Measurements from ENCODE around the gene SLC34A3. TPM values are rescaled to one million over a fixed set of nuclear protein-coding genes. Genes with fewer than 3 reads are reported as not detected.

The SLC34A3 gene
- polyA plus RNA-seq (ENCODE audit: insufficient read length in 4 of 4): 10 to 100 TPM in 1 of 4 donors, 1 to 10 TPM in 3; 4.7 to 11.9 (median 7.3) TPM

DNA sequence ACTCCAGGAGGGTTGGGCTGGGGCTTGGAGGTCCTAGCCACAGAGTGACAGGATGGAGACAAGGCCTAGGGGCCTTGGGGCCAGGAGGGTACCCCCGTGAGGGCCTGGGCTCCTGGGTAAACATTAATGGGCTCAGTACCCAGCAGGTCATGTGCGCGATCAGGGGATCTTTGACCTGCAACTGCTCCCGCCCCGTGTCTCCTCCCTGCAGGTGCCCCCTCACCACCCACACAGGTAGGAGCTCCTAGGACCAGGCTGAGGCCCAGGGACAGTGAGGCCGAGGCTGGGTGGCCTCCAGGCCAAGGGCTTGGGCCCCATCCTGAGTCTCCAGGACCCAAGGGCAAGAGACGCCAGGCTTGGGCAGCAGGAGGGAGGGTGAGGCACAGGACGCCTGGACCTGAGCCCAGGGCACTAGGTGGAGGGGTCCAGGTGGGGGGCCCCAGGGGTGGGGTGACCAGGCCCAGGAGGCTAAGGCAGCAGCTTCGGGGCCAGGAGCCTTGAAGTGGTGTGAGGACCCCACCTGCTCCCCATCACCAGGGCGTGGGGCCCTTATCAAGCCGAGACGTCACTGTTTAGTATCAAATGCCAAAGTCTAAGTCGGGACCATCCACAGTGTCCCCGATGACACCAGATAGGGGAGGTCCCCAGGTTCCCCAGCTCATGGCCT, at the start of gene SLC34A3:
Gene SLC34A3 (plus strand): TSS at position 197 of the 667 bp plus-strand sequence. CDS start 802 bp downstream, outside the sequence.
- DNase-seq (ENCODE audit: low read depth in 4 of 4, low spot score in 3 of 4): no peak

- DNase-seq (ENCODE audit: low read depth in 4 of 4, low spot score in 3 of 4): no peak
Observed at GRCh38 chr9:137181680-137182079, 49.0 kb upstream of the SLC34A3 start.

DNA sequence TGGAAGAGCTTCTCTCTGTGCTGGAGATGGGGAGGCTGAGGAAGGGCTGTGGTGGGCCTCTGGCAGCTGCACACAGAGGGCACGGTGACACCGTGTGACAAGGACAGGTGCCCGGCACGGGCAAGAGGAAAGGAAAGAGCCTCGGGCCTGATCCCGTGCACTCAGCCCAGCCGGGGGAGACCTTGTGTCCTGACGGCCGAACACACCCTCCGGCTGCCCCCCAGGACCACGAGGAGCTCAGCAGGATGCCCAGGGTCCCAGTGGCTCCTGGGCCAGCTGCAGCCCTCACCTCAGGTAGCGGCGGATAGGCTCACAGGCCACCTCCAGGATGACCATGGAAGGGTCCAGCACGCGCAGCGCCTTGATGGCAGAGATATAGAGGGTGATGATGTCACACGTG, 47.9 kb upstream of the SLC34A3 start:
- no peak for DNase-seq (ENCODE audit: low read depth in 4 of 4, low spot score in 3 of 4)

- DNase-seq (ENCODE audit: low read depth in 4 of 4, low spot score in 3 of 4): no peak
Observed at GRCh38 chr9:137183980-137184595, 46.6 kb upstream of the SLC34A3 start.

DNA sequence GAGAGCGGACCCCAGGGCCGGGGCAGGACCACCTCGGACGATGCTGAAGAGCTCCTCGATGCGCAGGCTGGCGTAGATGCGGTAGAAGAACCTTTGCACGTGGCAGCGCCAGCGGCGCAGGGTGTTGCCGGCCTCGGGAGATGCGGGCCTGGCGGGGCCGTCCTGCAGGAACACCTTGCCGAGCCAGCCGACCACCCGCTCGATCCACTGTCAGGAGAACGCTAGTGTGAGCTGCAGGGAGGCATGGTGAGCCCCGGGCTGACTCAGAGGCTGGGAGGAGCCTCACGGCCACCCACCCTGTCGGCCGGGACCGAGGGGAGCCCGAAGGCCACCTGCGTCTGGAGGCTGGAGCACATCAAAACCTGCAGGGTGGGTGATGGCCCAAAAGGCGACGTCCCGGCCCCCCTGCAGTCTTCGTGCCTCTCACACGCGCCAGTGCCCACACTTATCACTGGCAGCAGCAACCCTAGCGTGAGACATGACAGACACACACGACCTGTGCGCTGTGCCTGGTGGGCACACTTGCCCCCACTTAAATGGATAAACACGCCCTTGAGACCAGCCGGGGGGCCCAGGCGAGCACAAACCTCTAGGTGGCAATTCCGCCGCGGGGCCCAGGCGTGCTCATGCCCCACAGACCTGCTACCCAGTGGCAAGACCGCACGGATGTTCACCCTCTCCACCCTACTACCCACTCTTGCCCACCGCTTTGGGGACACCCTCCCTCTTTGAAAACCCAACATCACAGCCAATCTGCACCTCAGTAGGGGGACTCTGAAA, 45.6 kb upstream of the SLC34A3 start:
- no peak for DNase-seq (ENCODE audit: low read depth in 4 of 4, low spot score in 3 of 4)

GRCh38 chr9:137185921-137186320, 44.8 kb upstream of the SLC34A3 start:
- no peak for DNase-seq (ENCODE audit: low read depth in 4 of 4, low spot score in 3 of 4)

GRCh38 chr9:137186385-137186784, 44.3 kb upstream of the SLC34A3 start:
- no peak for DNase-seq (ENCODE audit: low read depth in 4 of 4, low spot score in 3 of 4)

DNA sequence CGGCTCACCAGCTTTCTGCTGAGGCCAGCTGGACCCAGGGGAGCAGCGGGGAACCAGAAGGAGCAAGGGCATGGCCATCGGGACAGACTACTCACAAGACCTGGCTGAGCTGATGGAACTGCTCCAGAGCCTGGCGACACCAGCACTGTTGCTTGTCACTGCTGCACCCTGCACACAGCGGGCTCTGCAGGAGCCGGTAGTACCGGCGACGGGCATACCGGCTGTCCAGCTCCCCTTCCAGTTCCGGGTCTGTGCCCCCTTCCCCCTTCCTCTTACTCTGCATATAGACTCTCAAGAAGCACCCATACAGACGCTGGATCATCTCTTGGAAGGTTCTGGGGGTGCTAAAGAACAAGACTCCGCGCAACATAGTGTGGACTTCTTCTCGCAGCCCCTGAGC, 43.3 kb upstream of the SLC34A3 start:
- no peak for DNase-seq (ENCODE audit: low read depth in 4 of 4, low spot score in 3 of 4)

GRCh38 chr9:137188086-137188489, 42.6 kb upstream of the SLC34A3 start:
- no peak for DNase-seq (ENCODE audit: low read depth in 4 of 4, low spot score in 3 of 4)

GRCh38 chr9:137188490-137189296, 42.0 kb upstream of the SLC34A3 start, which contains the start of the genes ANAPC2 and SSNA1:
TSS of gene ANAPC2 (minus strand) at chr9:137188560. CDS start at chr9:137188532, 28 bp downstream.
TSS of gene SSNA1 (plus strand) at chr9:137188676. CDS start at chr9:137188727, 51 bp downstream.
- DNase-seq (ENCODE audit: low read depth in 4 of 4, low spot score in 3 of 4): peak; percentile 89 to 98 (median 92)

DNA sequence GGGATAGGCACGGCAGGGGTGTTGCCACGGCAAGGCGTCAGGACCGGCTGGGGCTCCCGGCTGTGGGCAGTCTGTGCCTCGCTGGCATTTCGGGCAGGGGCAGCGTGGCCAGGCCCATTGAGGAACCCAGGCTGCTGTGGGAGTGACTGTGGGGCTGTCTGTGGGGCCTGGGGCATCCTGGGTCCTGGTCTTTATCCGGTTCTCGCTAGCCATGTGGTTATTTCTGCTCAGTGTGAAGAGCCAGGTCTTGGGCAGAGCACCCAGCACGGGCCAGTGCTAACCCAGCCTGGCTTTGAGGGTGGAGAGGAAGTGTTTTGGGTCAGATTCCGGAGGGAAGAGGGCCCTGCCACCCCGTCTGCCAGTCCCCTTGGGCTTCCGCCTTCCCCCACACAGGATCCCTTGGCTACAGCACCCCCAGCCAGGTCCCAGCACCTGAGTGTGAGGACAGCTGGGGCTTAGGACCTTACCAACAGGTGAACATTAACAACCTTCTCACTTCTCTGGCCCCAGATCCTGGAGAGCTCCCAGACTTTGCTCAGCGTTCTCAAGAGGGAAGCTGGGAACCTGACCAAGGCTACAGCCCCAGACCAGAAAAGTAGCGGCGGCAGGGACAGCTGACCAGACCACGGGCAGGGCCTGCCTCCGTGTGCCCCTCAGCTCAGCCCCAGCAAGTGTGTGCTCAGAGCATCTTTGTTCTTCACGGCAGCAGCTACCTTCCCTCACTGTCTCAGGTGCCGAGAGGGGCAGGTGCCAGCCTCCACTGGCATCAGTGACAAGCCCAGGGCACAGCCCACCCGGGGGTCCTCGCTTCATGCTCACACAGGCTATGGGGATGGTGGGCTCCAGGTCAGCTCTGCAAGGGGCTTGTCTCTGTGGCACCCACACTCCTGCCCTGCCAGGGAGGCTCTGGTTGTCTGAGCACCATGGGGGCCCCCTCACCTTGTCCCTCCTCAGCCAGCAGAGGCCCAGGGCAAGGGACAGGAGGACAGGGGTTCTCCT, 41.1 kb upstream of the SLC34A3 start:
- no peak for DNase-seq (ENCODE audit: low read depth in 4 of 4, low spot score in 3 of 4)

DNA sequence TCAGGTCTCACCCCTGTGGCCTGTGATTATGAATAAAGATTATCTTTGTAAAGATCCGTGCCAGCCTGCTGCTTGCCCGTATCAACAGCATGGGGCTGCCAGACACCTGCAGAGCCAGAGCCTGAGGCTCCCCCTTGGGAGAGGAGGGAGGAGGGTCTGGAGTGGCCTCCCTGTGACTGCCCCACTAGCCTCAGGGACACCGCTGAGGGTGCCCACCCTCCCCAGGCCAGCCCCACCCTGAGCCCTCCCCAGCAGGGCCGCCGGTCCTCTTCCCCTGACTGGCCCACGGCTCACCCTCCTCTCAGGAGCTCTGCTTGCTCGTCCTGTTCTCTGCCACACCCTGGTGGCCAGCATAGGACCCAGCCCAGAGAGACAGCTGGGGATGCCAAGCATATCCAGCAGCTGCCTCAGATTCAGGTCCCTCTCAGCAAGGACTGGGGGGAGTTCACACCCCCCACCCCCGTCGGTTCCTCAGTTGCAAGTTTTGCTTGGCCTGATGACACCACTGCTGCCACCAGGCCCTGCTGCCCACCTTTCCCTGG, 40.3 kb upstream of the SLC34A3 start:
- no peak for DNase-seq (ENCODE audit: low read depth in 4 of 4, low spot score in 3 of 4)

- no peak for DNase-seq (ENCODE audit: low read depth in 4 of 4, low spot score in 3 of 4)
Observed at GRCh38 chr9:137191245-137191644, 39.5 kb upstream of the SLC34A3 start.

DNA sequence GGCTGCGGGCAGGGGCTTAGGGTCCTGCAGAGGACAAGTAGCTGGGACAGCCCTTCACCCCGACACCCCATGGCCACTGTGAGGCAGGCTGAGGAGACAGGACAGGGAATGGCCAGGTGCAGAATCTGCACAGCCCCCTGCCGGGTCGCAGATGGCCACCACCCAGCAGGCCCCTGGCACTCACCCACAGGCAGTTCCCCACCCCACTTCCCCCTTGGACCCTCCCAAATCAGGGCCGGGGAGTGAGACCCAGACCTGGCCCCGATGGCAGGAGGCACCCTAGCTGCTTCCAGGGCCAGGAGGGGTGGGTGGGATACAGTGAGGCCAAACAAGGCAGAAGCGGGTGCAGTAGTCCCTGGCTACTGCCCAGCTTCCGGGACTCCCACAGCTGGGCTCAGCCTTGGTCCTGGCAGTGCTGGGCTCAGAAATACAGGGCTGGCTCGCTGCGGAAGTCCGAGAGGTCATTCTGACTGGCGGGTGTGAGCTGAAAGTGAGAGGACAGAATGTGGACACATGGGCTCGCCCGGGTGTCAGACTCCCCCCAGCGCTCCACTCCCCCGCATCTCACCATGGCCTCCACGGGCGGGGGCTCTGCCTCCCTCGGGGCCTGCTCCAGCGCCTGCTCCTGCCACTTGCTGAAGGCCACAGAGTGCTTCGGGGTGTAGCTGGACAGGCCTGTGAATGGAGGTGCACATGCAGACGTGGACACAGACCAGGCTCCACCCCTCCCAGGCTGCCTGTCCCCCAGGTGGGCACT, 38.8 kb upstream of the SLC34A3 start:
- no peak for DNase-seq (ENCODE audit: low read depth in 4 of 4, low spot score in 3 of 4)

GRCh38 chr9:137192448-137192780, 38.3 kb upstream of the SLC34A3 start:
- no peak for DNase-seq (ENCODE audit: low read depth in 4 of 4, low spot score in 3 of 4)

DNA sequence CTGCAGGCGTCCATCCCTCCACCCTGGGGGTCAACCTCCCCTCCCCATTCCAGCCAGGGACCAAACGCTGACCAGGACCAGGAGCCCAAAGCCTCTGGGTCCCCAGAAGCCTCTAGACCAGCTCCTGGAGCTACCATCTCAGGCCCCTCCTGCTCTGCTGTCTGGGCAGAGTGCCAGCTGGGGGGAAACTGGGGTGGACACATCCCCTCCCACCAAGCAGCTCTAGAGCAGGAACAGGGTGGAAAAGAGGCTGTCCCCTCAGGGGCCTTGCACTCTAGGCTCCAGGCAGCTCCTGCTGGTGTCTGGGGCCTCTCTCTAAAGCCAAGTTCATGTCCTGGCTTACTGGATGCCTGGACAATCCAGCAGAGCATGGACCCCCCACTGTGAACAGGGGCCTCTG, 37.8 kb upstream of the SLC34A3 start:
- no peak for DNase-seq (ENCODE audit: low read depth in 4 of 4, low spot score in 3 of 4)

DNA sequence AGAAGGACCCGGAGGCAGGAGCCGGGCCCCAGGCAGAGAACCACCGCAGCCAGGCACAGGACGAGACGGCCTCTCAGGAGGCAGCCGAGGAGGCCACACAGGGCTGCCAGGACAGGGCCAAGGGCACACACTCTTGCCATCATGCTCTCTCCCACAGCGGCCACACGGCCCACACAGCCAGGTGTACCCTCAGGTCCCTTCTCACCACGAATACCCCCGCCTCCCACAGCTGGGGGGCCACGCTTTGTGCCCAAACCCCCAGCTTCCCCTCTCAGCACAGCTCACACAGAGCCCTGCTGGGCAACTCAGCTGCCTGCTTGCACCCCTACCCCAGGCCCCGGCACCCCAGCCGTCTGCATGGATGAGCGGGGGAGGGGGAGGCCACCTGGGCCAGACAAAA, 36.9 kb upstream of the SLC34A3 start:
- no peak for DNase-seq (ENCODE audit: low read depth in 4 of 4, low spot score in 3 of 4)

GRCh38 chr9:137194388-137194787, 36.3 kb upstream of the SLC34A3 start:
- no peak for DNase-seq (ENCODE audit: low read depth in 4 of 4, low spot score in 3 of 4)
